Activated T-cell treated with anti-CD3 and anti-CD28 coated beads, Interleukin-2, amount 50 U/mL, for 72 hours (primary cell): ENCODE results near the gene OR13C8. TPM values are rescaled to one million over a fixed set of nuclear protein-coding genes. Genes with fewer than 3 reads are reported as not detected.
"Not testable (repeated sequence)": the region's sequence is repeated elsewhere in the genome, so short reads cannot be mapped to it uniquely, and the experiment has no call there.

Source experiments
- ATAC-seq, 2 donors: fragments of 150-1000 bp; cut with Tn5 transposase; replicated peaks in 1 of 2; 2 replicates each; pipeline ENCODE4 v1.10.0; 2021; ENCODE audit warnings: moderate library complexity in 2 of 2, mild to moderate bottlenecking in 1 of 2
- DNase-seq, 2 donors: peaks; one replicate each; pipeline ENCODE4 v3.0.0; 2021 to 2022; ENCODE audit warnings: mixed read lengths in 1 of 2
- H3K27ac Mint-ChIP-seq: one replicate; pipeline ENCODE4 v1.8.0; 2022; ENCODE audit warnings: mild to moderate bottlenecking, moderate library complexity, mixed read lengths
- H3K27me3 Mint-ChIP-seq: one replicate; pipeline ENCODE4 v1.8.0; 2022; ENCODE audit warnings: low read depth, mixed read lengths
- H3K36me3 Mint-ChIP-seq, 2 donors: one replicate each; pipeline ENCODE4 v1.8.0; 2022; ENCODE audit warnings: mixed read lengths in 2 of 2, mild to moderate bottlenecking in 1 of 2; ENCODE audit not compliant: insufficient read depth in 2 of 2
- H3K4me1 Mint-ChIP-seq: one replicate; pipeline ENCODE4 v1.8.0; 2022; ENCODE audit warnings: low read depth, mixed read lengths
- H3K4me3 Mint-ChIP-seq, 2 donors: one replicate each; pipeline ENCODE4 v1.8.0; 2022; ENCODE audit warnings: mild to moderate bottlenecking in 2 of 2, mixed read lengths in 2 of 2, moderate library complexity in 2 of 2
- H3K9me3 Mint-ChIP-seq, 2 donors: one replicate each; pipeline ENCODE4 v1.8.0; 2022; ENCODE audit warnings: mixed read lengths in 2 of 2
- total RNA-seq, 2 donors: library from RNA; stranded (reverse); gene quantifications; one replicate each; pipeline ENCODE4 v1.2.3, GENCODE V29; 2022

The OR13C8 gene, protein sequence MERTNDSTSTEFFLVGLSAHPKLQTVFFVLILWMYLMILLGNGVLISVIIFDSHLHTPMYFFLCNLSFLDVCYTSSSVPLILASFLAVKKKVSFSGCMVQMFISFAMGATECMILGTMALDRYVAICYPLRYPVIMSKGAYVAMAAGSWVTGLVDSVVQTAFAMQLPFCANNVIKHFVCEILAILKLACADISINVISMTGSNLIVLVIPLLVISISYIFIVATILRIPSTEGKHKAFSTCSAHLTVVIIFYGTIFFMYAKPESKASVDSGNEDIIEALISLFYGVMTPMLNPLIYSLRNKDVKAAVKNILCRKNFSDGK
- not detected for total RNA-seq

- Mint-ChIP-seq H3K36me3 (no peaks in the 10 kb centered on the region), H3K4me1 (no peaks in the 10 kb centered on the region), H3K27me3 (no peaks in the 10 kb centered on the region), H3K9me3 (peaks cover 4 to 6% of the 10 kb centered on the region in 2 donors), H3K27ac (no peak within 1 kb of the TSS), H3K4me3 (no peak within 1 kb of the TSS)
- ATAC-seq, result no peak
- no peak for DNase-seq
Observed at GRCh38 chr9:104568868-104569267, at the start of gene OR13C8. OR13C8 (plus strand) TSS chr9:104569168; CDS start chr9:104569168, 0 bp downstream.

DNA sequence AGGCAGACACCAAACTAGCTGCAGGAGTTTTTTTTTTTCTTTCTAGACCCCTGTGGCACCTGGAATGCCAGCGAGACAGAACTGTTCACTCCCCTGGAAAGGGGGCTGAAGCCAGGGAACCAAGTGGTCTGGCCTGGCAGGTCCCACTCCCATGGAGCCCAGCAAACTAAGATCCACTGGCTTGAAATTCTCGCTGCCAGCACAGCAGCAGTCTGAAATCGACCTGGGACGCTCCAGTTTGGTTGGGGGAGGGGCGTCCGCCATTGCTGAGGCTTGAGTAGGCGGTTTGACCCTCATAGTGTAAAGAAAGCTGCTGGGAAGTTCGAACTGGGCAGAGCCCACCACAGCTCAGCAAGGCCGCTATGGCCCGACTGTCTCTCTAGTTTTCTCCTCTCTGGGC is 48.7 kb upstream of the OR13C8 start:
- H3K27me3 Mint-ChIP-seq, H3K36me3 Mint-ChIP-seq, DNase-seq, H3K9me3 Mint-ChIP-seq, H3K4me3 Mint-ChIP-seq, H3K27ac Mint-ChIP-seq, H3K4me1 Mint-ChIP-seq, ATAC-seq: not testable (repeated sequence)

DNA sequence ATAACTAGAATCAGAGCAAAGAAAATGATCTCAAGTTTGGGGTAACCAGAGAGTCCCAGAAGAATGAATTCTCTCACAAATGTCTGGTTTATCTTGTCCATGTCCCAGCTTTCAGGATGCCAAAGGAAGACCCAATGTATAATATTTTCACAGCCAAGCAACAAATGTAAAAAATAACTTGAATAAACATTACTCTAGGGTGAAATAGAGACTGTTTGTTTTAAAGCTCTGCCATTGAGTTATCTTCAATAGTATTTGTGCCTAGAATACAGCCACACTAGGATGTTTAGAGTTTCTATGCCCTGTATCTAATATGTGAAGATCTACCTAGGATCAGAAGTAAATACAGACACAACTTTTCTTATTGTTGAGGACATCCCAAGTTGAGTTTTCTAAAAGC is 41.9 kb upstream of the OR13C8 start, which contains the start of gene OR13C4:
Gene OR13C4 (minus strand): TSS at position 101 of the 400 bp plus-strand sequence. CDS start 0 bp downstream, at position 101.
- DNase-seq (no peak), ATAC-seq (no peak)
- Mint-ChIP-seq H3K27me3 (no peaks in the 10 kb centered on the region), H3K4me1 (no peaks in the 10 kb centered on the region), H3K9me3 (no peaks in the 10 kb centered on the region), H3K27ac (no peak within 1 kb of the TSS), H3K36me3 (no peaks in the 10 kb centered on the region), H3K4me3 (no peak within 1 kb of the TSS)

DNA sequence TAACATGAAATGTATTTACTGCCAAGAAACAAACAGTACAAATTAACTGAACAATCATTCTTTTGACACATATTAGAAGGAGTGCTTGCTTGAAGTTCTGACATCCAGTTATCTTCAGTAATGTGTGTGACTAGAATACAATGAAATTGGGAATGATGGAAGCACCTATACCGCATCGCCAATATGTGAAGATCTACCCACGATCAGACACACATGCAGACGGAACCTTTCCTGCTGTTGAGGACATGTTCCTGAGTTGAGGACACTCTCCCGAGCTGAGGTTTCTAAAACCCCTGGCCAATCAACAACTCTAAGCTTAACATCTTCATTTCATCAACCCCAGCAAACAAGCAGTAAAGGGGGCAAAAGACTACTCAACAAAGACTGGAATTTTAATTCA is 32.2 kb upstream of the OR13C8 start, which contains the start of gene OR13C3:
Gene OR13C3 (minus strand): TSS at position 101 of the 400 bp plus-strand sequence. CDS start 133 bp downstream, outside the sequence.
- Mint-ChIP-seq H3K27me3 (no peaks in the 10 kb centered on the region), H3K4me3 (no peak within 1 kb of the TSS), H3K9me3 (no peaks in the 10 kb centered on the region), H3K4me1 (no peaks in the 10 kb centered on the region), H3K27ac (no peak within 1 kb of the TSS), H3K36me3 (no peaks in the 10 kb centered on the region)
- ATAC-seq (no peak), DNase-seq (no peak)

- DNase-seq (no peak), ATAC-seq (no peak)
- Mint-ChIP-seq H3K4me3 (no peak overlapping the region), H3K9me3 (no peaks in the 10 kb centered on the region), H3K36me3 (no peaks in the 10 kb centered on the region), H3K4me1 (no peaks in the 10 kb centered on the region), H3K27ac (no peak overlapping the region), H3K27me3 (no peaks in the 10 kb centered on the region)
Observed at GRCh38 chr9:104539275-104539674, 29.7 kb upstream of the OR13C8 start.

GRCh38 chr9:104544644-104545043 is 24.3 kb upstream of the OR13C8 start:
- no peaks in the 10 kb centered on the region for H3K36me3 Mint-ChIP-seq
- DNase-seq (no peak), ATAC-seq (no peak)
- no peaks in the 10 kb centered on the region for H3K4me1 Mint-ChIP-seq
- H3K9me3 Mint-ChIP-seq, result no peaks in the 10 kb centered on the region
- no peak overlapping the region for H3K4me3 Mint-ChIP-seq
- H3K27me3 Mint-ChIP-seq, result no peaks in the 10 kb centered on the region
- no peak overlapping the region for H3K27ac Mint-ChIP-seq

- no peak overlapping the region for H3K4me3 Mint-ChIP-seq
- ATAC-seq, result no peak
Observed at GRCh38 chr9:104553261-104553660, 15.7 kb upstream of the OR13C8 start.

DNA sequence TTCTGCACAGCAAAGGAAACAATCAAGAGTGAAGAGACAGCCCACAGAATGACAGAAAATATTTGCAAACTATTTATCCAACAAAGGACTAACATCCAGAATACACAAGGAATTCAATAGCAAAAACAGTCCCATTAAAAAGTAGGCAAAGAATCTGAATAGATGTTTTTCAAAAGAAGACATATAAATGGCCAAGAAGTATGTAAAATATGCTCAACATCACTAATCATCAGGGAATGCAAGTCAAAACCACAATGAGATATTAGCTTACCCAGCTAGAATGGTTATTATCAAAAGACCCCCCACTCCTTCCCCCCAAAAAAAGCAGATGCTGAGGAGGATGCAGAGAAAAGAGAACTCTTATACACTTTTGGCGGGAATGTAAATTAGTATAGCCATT is 13.4 kb upstream of the OR13C8 start:
- ATAC-seq (no peak), DNase-seq (no peak)
- Mint-ChIP-seq H3K4me1 (no peaks in the 10 kb centered on the region), H3K27ac (no peak overlapping the region), H3K4me3 (no peak overlapping the region), H3K9me3 (peaks cover 2 to 5% of the 10 kb centered on the region in 2 donors), H3K36me3 (no peaks in the 10 kb centered on the region), H3K27me3 (no peaks in the 10 kb centered on the region)

More at GRCh38 chr9:104553261-104553660, 15.7 kb upstream of the OR13C8 start:
- Mint-ChIP-seq H3K9me3 (peaks cover 2 to 5% of the 10 kb centered on the region in 2 donors), H3K27me3 (no peaks in the 10 kb centered on the region), H3K36me3 (no peaks in the 10 kb centered on the region), H3K4me1 (no peaks in the 10 kb centered on the region), H3K27ac (no peak overlapping the region)
- DNase-seq, result no peak

DNA sequence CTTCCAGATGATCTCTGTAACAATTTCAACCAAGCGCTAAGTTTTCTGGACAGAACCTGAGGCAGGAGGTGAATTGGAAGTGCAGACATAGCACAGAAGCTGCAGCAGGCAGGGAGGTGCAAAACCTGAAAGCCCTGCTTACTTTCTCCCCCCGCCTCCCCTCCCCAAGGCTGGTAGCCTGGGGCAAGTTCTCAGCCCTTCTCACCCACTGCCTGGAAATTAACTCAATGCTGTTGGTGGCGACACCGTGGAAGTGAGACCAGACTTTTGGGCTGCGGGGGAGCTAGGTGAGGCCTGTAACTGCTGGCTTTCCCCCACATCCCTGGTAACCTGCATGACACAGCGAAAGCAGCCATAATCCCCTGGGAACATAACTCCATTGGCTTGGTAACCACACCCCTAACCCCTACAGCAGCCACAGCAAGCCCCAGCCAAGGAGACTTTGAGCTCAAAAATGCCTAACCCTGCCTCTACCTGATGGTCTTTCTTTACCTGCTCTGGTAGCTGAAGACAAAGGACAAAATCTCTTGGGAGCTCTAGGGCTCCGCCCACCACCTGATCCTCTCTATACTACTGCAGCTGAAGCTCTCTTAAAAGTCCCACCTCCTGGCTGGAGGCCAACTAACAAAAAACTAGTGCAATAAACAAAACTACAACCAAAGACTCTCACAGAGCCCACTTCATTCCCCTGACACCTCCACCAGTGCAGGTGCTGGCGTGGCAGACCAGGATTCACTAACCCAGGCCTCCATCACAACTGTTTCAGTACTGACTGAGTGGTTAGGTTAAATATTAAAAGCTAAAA is 11.9 kb upstream of the OR13C8 start:
- peaks cover 2 to 5% of the 10 kb centered on the region in 2 donors for H3K9me3 Mint-ChIP-seq
- no peak for DNase-seq

DNA sequence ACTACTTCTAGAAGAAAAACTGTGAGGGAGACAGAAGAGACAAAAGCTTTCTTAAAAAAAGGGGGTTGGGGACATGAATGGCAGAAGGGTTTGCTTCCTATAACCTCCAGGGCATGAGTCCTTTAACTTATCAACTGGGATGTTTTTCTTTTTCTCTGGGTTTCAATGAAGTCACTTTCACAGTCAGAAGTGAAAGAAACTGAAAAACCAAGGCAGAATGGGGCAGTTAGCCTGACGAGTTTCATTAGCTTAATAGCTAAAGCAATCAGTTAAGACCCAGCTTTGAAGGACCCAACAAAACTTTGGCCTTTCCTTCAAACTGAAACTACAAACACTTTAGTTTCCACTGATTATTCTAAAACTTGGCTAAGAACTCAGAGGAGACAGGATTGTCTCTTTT is 4.6 kb upstream of the OR13C8 start:
- Mint-ChIP-seq H3K27me3 (no peaks in the 10 kb centered on the region), H3K27ac (no peak overlapping the region), H3K4me1 (no peaks in the 10 kb centered on the region), H3K9me3 (no peaks in the 10 kb centered on the region), H3K4me3 (no peak overlapping the region), H3K36me3 (no peaks in the 10 kb centered on the region)
- ATAC-seq (no peak), DNase-seq (no peak)

More for the DNA sequence above, 11.9 kb upstream of the OR13C8 start:
- Mint-ChIP-seq H3K27ac (no peak overlapping the region), H3K27me3 (no peaks in the 10 kb centered on the region), H3K36me3 (no peaks in the 10 kb centered on the region), H3K4me3 (no peak overlapping the region), H3K4me1 (no peaks in the 10 kb centered on the region)
- ATAC-seq, result no peak

DNA sequence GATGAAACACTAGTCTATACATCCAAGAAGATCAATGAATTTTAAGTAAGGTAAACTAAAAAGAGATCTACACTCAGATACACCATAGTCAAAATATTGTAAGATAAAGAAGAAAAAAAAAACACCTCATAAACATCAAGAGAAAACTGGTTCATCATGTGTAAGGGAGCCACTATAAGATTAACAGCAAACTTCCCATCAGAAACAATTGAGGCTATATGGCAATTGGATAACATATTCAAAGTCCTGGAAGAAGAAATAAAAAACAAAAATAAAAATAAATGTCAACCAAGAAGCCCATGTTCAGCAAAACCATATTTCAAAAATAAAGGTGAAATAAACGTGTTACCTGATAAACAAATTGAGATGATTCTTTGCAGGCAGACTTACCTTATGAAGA is 3.6 kb downstream of the OR13C8 start:
- Mint-ChIP-seq H3K4me1 (no peaks in the 10 kb centered on the region), H3K4me3 (no peak overlapping the region), H3K9me3 (peaks cover 6 to 8% of the 10 kb centered on the region in 2 donors), H3K36me3 (no peaks in the 10 kb centered on the region), H3K27ac (no peak overlapping the region), H3K27me3 (no peaks in the 10 kb centered on the region)
- ATAC-seq, result no peak
- no peak for DNase-seq

DNA sequence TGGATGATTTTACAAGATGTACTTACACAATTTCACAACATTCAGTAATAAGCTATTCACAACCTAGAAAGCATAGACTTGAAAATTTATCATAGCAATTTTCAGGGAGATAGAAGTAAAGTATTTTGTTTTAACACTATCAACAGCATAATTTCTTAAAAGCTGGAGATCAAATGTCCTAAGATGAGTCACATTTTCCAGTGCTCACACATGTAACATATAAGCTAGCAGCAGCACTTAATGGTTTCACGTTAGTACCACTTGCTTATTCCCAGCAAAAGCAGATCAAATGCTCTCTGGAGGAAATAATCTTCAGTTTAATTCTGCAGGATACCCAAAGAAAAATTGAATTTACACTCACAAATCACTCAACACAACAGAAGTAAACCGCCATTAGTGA is 6.5 kb downstream of the OR13C8 start:
- DNase-seq, result no peak
- Mint-ChIP-seq H3K4me3 (no peak overlapping the region), H3K27ac (no peak overlapping the region), H3K36me3 (no peaks in the 10 kb centered on the region), H3K9me3 (peaks cover 6 to 8% of the 10 kb centered on the region in 2 donors), H3K4me1 (no peaks in the 10 kb centered on the region), H3K27me3 (no peaks in the 10 kb centered on the region)
- no peak for ATAC-seq

GRCh38 chr9:104577263-104577662 is 8.3 kb downstream of the OR13C8 start:
- Mint-ChIP-seq H3K27me3 (no peaks in the 10 kb centered on the region), H3K27ac (no peak overlapping the region), H3K36me3 (no peaks in the 10 kb centered on the region), H3K4me3 (no peak overlapping the region), H3K4me1 (no peaks in the 10 kb centered on the region), H3K9me3 (peaks cover 4 to 5% of the 10 kb centered on the region in 2 donors)
- DNase-seq (no peak), ATAC-seq (no peak)
